HG02943 (cell line): ENCODE data around the gene WEE1.
"Not testable (repeated sequence)": the region's sequence is repeated elsewhere in the genome, so short reads cannot be mapped to it uniquely, and the experiment has no call there.

ENCODE experiments used
- ATAC-seq: cut with Tn5 transposase; IDR thresholded peaks from one replicate; pipeline ENCODE4 v1.9.1; 2021; ENCODE audit warnings: mild to moderate bottlenecking, low read depth, moderate library complexity; ENCODE audit not compliant: unreplicated experiment

WEE1 gene

DNA sequence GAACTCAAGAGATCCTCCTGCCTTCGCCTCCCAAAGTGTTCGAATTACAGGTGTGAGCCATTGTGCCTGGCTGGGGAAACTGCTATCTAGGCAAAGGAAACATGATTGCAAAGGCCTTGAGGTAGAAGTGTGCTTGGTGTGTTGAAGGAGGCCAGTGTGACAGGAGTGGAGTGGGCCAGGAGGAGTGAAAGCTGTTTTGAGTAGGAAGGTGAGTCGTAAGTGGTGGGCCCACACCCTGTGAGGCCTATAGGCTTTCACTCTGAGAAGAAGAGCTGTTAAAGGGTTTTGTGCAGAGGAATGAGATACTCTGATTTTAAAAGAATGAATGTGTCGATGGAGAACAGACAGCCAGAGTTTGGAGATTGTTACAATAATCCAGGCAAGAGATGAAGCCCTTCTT lies 43.4 kb downstream of the WEE1 start:
- ATAC-seq, result no peak

DNA sequence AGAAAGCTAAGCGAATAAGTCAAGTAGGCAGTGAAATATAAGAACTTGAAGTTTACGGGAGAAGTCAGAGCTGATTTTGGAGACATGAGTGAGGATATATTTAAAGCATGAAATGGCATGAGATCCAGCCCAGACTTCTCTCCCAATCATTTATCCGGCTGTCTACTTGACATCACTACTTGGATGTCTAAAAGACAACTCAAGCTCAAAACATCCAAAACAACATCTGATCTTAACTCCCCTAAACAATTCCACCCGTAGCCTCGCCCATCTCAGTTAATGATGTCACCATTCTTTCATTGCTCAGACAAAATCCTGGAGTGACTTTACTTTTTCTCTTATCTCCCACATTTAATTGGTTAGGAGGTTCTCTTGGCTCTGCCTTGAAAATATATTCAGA lies 44.5 kb downstream of the WEE1 start:
- ATAC-seq, result no peak

GRCh38 chr11:9619004-9619403 lies 45.5 kb downstream of the WEE1 start:
- no peak for ATAC-seq

GRCh38 chr11:9619971-9620370 lies 46.5 kb downstream of the WEE1 start:
- no peak for ATAC-seq

DNA sequence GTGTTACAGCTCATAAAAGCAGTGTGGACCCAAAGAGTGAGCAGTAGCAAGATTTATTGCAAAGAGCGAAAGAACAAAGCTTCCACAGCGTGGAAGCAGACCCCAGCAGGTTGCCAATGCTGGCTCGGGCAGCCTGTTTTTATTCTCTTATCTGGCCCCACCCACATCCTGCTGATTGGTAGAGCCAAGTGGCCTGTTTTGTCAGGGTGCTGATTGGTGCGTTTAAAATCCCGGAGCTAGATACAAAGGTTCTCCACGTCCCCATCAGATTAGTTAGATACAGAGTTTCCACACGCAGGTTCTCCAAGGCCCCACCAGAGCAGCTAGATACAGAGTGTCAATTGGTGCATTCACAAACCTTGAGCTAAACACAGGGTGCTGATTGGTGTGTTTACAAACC lies 48.9 kb downstream of the WEE1 start:
- ATAC-seq, result not testable (repeated sequence)

DNA sequence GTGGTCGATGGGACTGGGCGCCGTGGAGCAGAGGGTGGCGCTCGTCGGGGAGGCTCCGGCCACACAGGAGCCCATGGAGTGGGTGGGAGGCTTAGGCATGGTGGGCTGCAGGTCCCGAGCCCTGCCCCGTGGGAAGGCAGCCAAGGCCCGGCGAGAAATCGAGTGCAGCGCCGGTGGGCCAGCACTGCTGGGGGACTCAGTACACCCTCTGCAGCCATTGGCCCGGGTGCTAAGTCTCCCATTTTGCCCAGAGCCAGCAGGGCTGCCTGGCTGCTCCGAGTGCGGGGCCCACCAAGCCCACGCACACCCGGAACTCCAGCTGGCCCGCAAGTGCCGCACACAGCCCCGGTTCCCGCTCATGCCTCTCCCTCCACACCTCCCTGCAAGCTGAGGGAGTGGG lies 49.6 kb downstream of the WEE1 start:
- ATAC-seq, result not testable (repeated sequence)

GRCh38 chr11:9624448-9624847 lies 51.0 kb downstream of the WEE1 start:
- no peak for ATAC-seq

- no peak for ATAC-seq
These were observed 51.7 kb downstream of the WEE1 start for GRCh38 chr11:9625162-9625561.

GRCh38 chr11:9625728-9626127 lies 52.3 kb downstream of the WEE1 start:
- ATAC-seq, result no peak

- no peak for ATAC-seq
These were observed 53.3 kb downstream of the WEE1 start for GRCh38 chr11:9626496-9627394.

GRCh38 chr11:9629064-9629463 lies 55.6 kb downstream of the WEE1 start:
- no peak for ATAC-seq

GRCh38 chr11:9633679-9634078 lies 60.2 kb downstream of the WEE1 start:
- no peak for ATAC-seq

GRCh38 chr11:9636691-9637090 lies 63.2 kb downstream of the WEE1 start:
- ATAC-seq, result no peak

GRCh38 chr11:9639099-9639498 lies 65.6 kb downstream of the WEE1 start:
- no peak for ATAC-seq
